NCI-H187 (cell line): ENCODE measurements around the gene VPS41.
"Not testable (repeated sequence)": the region's sequence is repeated elsewhere in the genome, so short reads cannot be mapped to it uniquely, and the experiment has no call there.

Experiments
- DNase-seq, 2 experiments: peaks; one replicate each; lab custom pipeline; 2025; lab: John Stamatoyannopoulos, UW

VPS41 gene

GRCh38 chr7:38854947-38855346 is 54.0 kb downstream of the VPS41 start:
- DNase-seq = not testable (repeated sequence)

GRCh38 chr7:38851321-38851720 is 57.7 kb downstream of the VPS41 start:
- no peak for DNase-seq

GRCh38 chr7:38846280-38846679 is 62.7 kb downstream of the VPS41 start:
- DNase-seq = no peak

GRCh38 chr7:38844952-38845563 is 63.9 kb downstream of the VPS41 start:
- DNase-seq = no peak

GRCh38 chr7:38842746-38843145 is 66.2 kb downstream of the VPS41 start:
- DNase-seq = no peak

- DNase-seq = no peak
These were observed 68.1 kb downstream of the VPS41 start for GRCh38 chr7:38840736-38841460.

- DNase-seq = no peak
These were observed 69.1 kb downstream of the VPS41 start for GRCh38 chr7:38839851-38840250.

GRCh38 chr7:38838725-38839385 is 70.1 kb downstream of the VPS41 start:
- DNase-seq = no peak

GRCh38 chr7:38834357-38834756 is 74.6 kb downstream of the VPS41 start:
- DNase-seq = no peak

GRCh38 chr7:38833329-38833728 is 75.7 kb downstream of the VPS41 start:
- DNase-seq = no peak

- DNase-seq = no peak
These were observed 77.6 kb downstream of the VPS41 start for GRCh38 chr7:38831259-38831996.

- no peak for DNase-seq
These were observed 78.2 kb downstream of the VPS41 start for GRCh38 chr7:38830826-38831225.

- no peak for DNase-seq
These were observed 79.4 kb downstream of the VPS41 start for GRCh38 chr7:38829488-38830165.

- DNase-seq = no peak
These were observed 81.0 kb downstream of the VPS41 start for GRCh38 chr7:38828026-38828425.

GRCh38 chr7:38825721-38826440 is 83.1 kb downstream of the VPS41 start:
- no peak for DNase-seq

GRCh38 chr7:38824948-38825347 is 84.0 kb downstream of the VPS41 start:
- no peak for DNase-seq

- no peak for DNase-seq
These were observed 86.4 kb downstream of the VPS41 start for GRCh38 chr7:38822549-38822948.

- no peak for DNase-seq
These were observed 88.4 kb downstream of the VPS41 start for GRCh38 chr7:38820571-38820970.

- no peak for DNase-seq
These were observed 89.5 kb downstream of the VPS41 start for GRCh38 chr7:38819463-38819862.

- DNase-seq = no peak
These were observed 91.5 kb downstream of the VPS41 start for GRCh38 chr7:38817526-38817925.

- DNase-seq = no peak
These were observed 95.2 kb downstream of the VPS41 start for GRCh38 chr7:38813768-38814167.
